NK-92 treated with Interleukin-12 subunit alpha and Interleukin-12 subunit beta, amount 100 ng/mL, for 24 hours (cell line): ENCODE data around the gene CRIM1.
"Not testable (repeated sequence)": the region's sequence is repeated elsewhere in the genome, so short reads cannot be mapped to it uniquely, and the experiment has no call there.

ENCODE experiments used
- DNase-seq: peaks from one replicate; lab custom pipeline; 2025; lab: John Stamatoyannopoulos, UW

The CRIM1 gene

GRCh38 chr2:36351736-36352349 is 3.7 kb upstream of the CRIM1 start:
- DNase-seq = no peak

- no peak for DNase-seq
These were observed 2.9 kb upstream of the CRIM1 start for GRCh38 chr2:36352701-36353100.

GRCh38 chr2:36354811-36355150 is 797 bp upstream of the CRIM1 start:
- DNase-seq = no peak

GRCh38 chr2:36355890-36356297 is 316 bp downstream of the CRIM1 start:
- DNase-seq = no peak

GRCh38 chr2:36356298-36356989 is 866 bp downstream of the CRIM1 start:
- DNase-seq = peak; percentile 28

- no peak for DNase-seq
These were observed 1.6 kb downstream of the CRIM1 start for GRCh38 chr2:36356990-36357846.

GRCh38 chr2:36357847-36358659 is 2.5 kb downstream of the CRIM1 start:
- no peak for DNase-seq

- DNase-seq = no peak
These were observed 3.5 kb downstream of the CRIM1 start for GRCh38 chr2:36359067-36359466.

GRCh38 chr2:36360063-36360462 is 4.5 kb downstream of the CRIM1 start:
- no peak for DNase-seq

- no peak for DNase-seq
These were observed 5.3 kb downstream of the CRIM1 start for GRCh38 chr2:36360834-36361233.

GRCh38 chr2:36361396-36361795 is 5.8 kb downstream of the CRIM1 start:
- no peak for DNase-seq

- DNase-seq = no peak
These were observed 6.7 kb downstream of the CRIM1 start for GRCh38 chr2:36362291-36362690.

GRCh38 chr2:36363085-36363484 is 7.5 kb downstream of the CRIM1 start:
- DNase-seq = not testable (repeated sequence)

- DNase-seq = no peak
These were observed 11.0 kb downstream of the CRIM1 start for GRCh38 chr2:36366491-36367120.

- DNase-seq = no peak
These were observed 11.9 kb downstream of the CRIM1 start for GRCh38 chr2:36367486-36367885.

GRCh38 chr2:36367895-36368353 is 12.3 kb downstream of the CRIM1 start:
- no peak for DNase-seq

GRCh38 chr2:36368438-36368837 is 12.9 kb downstream of the CRIM1 start:
- DNase-seq = no peak

- no peak for DNase-seq
These were observed 13.6 kb downstream of the CRIM1 start for GRCh38 chr2:36369163-36369562.

GRCh38 chr2:36369716-36370115 is 14.1 kb downstream of the CRIM1 start:
- DNase-seq = no peak

- no peak for DNase-seq
These were observed 14.7 kb downstream of the CRIM1 start for GRCh38 chr2:36370281-36370680.

GRCh38 chr2:36371070-36371874 is 15.7 kb downstream of the CRIM1 start:
- no peak for DNase-seq
